ENCODE measurements around the gene SUGP1. TPM values are rescaled to one million over a fixed set of nuclear protein-coding genes. Genes with fewer than 3 reads are reported as not detected.

The SUGP1 gene
- total RNA-seq, 1 experiment from 2014 or later: 51.2 TPM

DNA sequence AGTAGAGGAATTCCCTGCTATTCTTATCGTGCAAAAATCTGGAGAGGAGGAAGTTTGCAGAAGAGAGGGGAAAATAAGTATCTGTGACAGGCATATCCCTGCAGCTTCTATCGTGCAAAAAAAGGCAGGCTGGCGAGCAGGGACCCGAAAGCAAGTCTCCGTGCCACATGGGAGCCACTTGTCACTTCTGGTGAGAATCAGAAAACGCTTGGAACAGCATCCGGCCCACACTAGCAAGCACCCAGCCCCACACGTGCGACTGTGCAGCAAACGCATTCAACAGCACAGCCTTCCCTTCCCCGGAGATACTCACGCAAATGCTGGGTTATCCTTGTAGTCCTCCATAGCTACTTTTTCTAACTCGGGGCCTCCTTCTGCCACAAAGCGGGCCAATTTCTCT lies 16.9 kb downstream of the SUGP1 start:
- CTCF ChIA-PET: interaction anchor here (0.9 kb wide), 1 partner anchor 27 kb away, joined by 3 read pairs; no protein-coding TSS in a partner anchor
- H3K27ac Mint-ChIP-seq (ENCODE audit: unreplicated experiment): no peak overlapping the region
- H3K4me1 Mint-ChIP-seq (ENCODE audit: low read depth, unreplicated experiment): no peaks in the 10 kb centered on the region
- H3K4me3 Mint-ChIP-seq (ENCODE audit: unreplicated experiment): no peak overlapping the region
- H3K36me3 ChIP-seq (ENCODE audit: control insufficient read depth, insufficient read depth, low read length): no peaks in the 10 kb centered on the region; the same call in 1 of the 2 replicates
- POLR2A ChIA-PET: no interaction called here
- no peaks in the 10 kb centered on the region for H3K9me3 Mint-ChIP-seq (ENCODE audit: unreplicated experiment)
- no peak for DNase-seq
- intact Hi-C loops (cut with micrococcal nuclease; ENCODE audit: unreplicated experiment): no loop called here
- H3K9me3 ChIP-seq: no peaks in the 10 kb centered on the region
- no peak overlapping the region for H3K4me3 ChIP-seq (ENCODE audit: low read depth, low read length)
- H3K27me3 ChIP-seq (replicated peaks; ENCODE audit: control insufficient read depth, insufficient read depth, low read length): no peaks in the 10 kb centered on the region
- peaks cover 31% of the 10 kb centered on the region for H3K36me3 Mint-ChIP-seq (ENCODE audit: insufficient read depth, unreplicated experiment)
- no peak for TF ChIP-seq CTCF (IDR thresholded peaks at IDR 0.05; ENCODE audit: insufficient read depth in 1 of 2, low read depth in 1 of 2, low read length in 1 of 2, severe bottlenecking in 1 of 2, unreplicated experiment in 1 of 2)
- no peaks in the 10 kb centered on the region for H3K4me1 ChIP-seq
- no peaks in the 10 kb centered on the region for H3K27me3 Mint-ChIP-seq (ENCODE audit: insufficient read depth, unreplicated experiment)
- no TSS peak for BruUV-seq (replicated peaks)

- H3K4me3 ChIP-seq (ENCODE audit: low read depth, low read length): no peak overlapping the region
- Mint-ChIP-seq H3K4me1 (ENCODE audit: low read depth, unreplicated experiment) (no peaks in the 10 kb centered on the region), H3K27me3 (ENCODE audit: insufficient read depth, unreplicated experiment) (no peaks in the 10 kb centered on the region), H3K4me3 (ENCODE audit: unreplicated experiment) (no peak overlapping the region), H3K9me3 (ENCODE audit: unreplicated experiment) (no peaks in the 10 kb centered on the region), H3K27ac (ENCODE audit: unreplicated experiment) (no peak overlapping the region), H3K36me3 (ENCODE audit: insufficient read depth, unreplicated experiment) (peaks cover 14% of the 10 kb centered on the region)
- H3K4me1 ChIP-seq: no peaks in the 10 kb centered on the region
- ChIA-PET POLR2A (no interaction called here), CTCF (no interaction called here)
- no peak for TF ChIP-seq CTCF (IDR thresholded peaks at IDR 0.05; ENCODE audit: insufficient read depth in 1 of 2, low read depth in 1 of 2, low read length in 1 of 2, severe bottlenecking in 1 of 2, unreplicated experiment in 1 of 2)
- no peaks in the 10 kb centered on the region; the same call in 1 of the 2 replicates for H3K36me3 ChIP-seq (ENCODE audit: control insufficient read depth, insufficient read depth, low read length)
- no peak for DNase-seq
- intact Hi-C loops (cut with micrococcal nuclease; ENCODE audit: unreplicated experiment): no loop called here
- no peaks in the 10 kb centered on the region for H3K27me3 ChIP-seq (replicated peaks; ENCODE audit: control insufficient read depth, insufficient read depth, low read length)
- no TSS peak for BruUV-seq (replicated peaks)
- no peaks in the 10 kb centered on the region for H3K9me3 ChIP-seq
Measured at GRCh38 chr19:19300613-19301012, 19.7 kb downstream of the SUGP1 start.

DNA sequence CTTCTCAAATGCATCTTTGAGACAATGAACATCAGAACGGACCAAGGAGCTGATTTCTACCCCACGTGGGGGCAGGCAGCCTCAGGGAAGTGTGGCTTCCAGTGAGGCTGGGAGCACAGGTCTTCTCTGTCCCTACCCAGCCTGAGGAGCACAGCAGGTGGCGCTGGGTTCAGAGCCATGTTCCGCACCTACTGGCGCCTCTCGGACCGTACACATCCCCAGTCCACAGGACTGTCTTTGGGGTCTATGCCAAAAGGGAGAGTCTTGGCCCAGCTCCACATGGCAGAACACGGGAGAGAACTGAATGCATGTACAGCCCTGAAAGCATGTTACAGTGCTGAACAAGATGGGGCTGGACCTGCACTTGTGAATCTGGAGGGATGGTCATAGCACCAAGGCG lies 22.6 kb downstream of the SUGP1 start:
- CTCF ChIA-PET: interaction anchor here (1.0 kb wide), 1 partner anchor 13 kb away, joined by 3 read pairs; no protein-coding TSS in a partner anchor

More for the DNA sequence above, 22.6 kb downstream of the SUGP1 start:
- no TSS peak for BruUV-seq (replicated peaks)
- no peak for DNase-seq
- H3K9me3 ChIP-seq: no peaks in the 10 kb centered on the region
- no peak overlapping the region for H3K4me3 ChIP-seq (ENCODE audit: low read depth, low read length)
- Mint-ChIP-seq H3K27ac (ENCODE audit: unreplicated experiment) (no peak overlapping the region), H3K4me1 (ENCODE audit: low read depth, unreplicated experiment) (no peaks in the 10 kb centered on the region), H3K27me3 (ENCODE audit: insufficient read depth, unreplicated experiment) (no peaks in the 10 kb centered on the region), H3K36me3 (ENCODE audit: insufficient read depth, unreplicated experiment) (peaks cover 22% of the 10 kb centered on the region), H3K9me3 (ENCODE audit: unreplicated experiment) (no peaks in the 10 kb centered on the region), H3K4me3 (ENCODE audit: unreplicated experiment) (no peak overlapping the region)
- H3K4me1 ChIP-seq: no peaks in the 10 kb centered on the region
- H3K27me3 ChIP-seq (replicated peaks; ENCODE audit: control insufficient read depth, insufficient read depth, low read length): no peaks in the 10 kb centered on the region
- intact Hi-C loops (cut with micrococcal nuclease; ENCODE audit: unreplicated experiment): no loop called here
- POLR2A ChIA-PET: no interaction called here
- no peak for TF ChIP-seq CTCF (IDR thresholded peaks at IDR 0.05; ENCODE audit: insufficient read depth in 1 of 2, low read depth in 1 of 2, low read length in 1 of 2, severe bottlenecking in 1 of 2, unreplicated experiment in 1 of 2)
- H3K36me3 ChIP-seq (ENCODE audit: control insufficient read depth, insufficient read depth, low read length): no peaks in the 10 kb centered on the region; the same call in 1 of the 2 replicates

Measured in Caco-2 (cell line).